T-helper 2 cell treated with Interferon-gamma antibody and Interleukin-4, amounts not matched to agents 5 μg/mL and 100 μg/mL, for 36 hours (primary cell): ENCODE results near the gene IFIH1.

Source experiments
- DNase-seq: peaks from one replicate; pipeline ENCODE4 v3.0.0; 2021; ENCODE audit warnings: low spot score
- H3K27ac Mint-ChIP-seq: one replicate; pipeline ENCODE4 v1.8.0; 2021; ENCODE audit warnings: mild to moderate bottlenecking, mixed read lengths
- H3K27me3 Mint-ChIP-seq: one replicate; pipeline ENCODE4 v1.8.0; 2021; ENCODE audit warnings: low read depth, mixed read lengths
- H3K36me3 Mint-ChIP-seq: one replicate; pipeline ENCODE4 v1.8.0; 2021; ENCODE audit warnings: low read depth, mixed read lengths
- H3K4me1 Mint-ChIP-seq: one replicate; pipeline ENCODE4 v1.8.0; 2021; ENCODE audit warnings: low read depth, mixed read lengths
- H3K4me3 Mint-ChIP-seq: one replicate; pipeline ENCODE4 v1.8.0; 2022; ENCODE audit warnings: mild to moderate bottlenecking, moderate library complexity, mixed read lengths
- H3K9me3 Mint-ChIP-seq: one replicate; pipeline ENCODE4 v1.8.0; 2021; ENCODE audit warnings: mixed read lengths

Gene IFIH1

DNA sequence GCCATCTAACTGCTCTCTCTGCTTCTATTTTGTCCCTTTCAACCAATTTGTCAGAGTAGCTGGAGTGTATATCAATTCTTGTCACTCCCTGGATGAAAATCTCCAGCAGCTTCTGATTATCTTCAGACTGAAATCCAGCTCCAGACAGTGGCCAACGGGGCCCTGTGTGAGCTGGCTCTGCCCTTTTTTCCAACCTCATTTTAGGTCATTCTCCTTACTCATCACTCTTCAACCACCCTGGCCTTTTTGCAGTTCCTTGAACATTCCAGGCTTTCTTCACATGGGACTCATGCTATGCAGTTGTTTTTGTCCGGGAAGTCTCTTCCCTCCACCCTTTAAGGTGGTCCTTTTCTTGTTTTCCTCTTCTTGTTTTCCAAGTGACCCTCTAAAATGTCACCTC lies 59.8 kb downstream of the IFIH1 start:
- Mint-ChIP-seq H3K4me1 (peaks cover 11% of the 10 kb centered on the region), H3K4me3 (no peak overlapping the region), H3K9me3 (no peaks in the 10 kb centered on the region), H3K27me3 (peaks cover 24% of the 10 kb centered on the region), H3K36me3 (no peaks in the 10 kb centered on the region), H3K27ac (no peak overlapping the region)
- DNase-seq = no peak

GRCh38 chr2:162258169-162258568 lies 60.3 kb downstream of the IFIH1 start:
- Mint-ChIP-seq H3K4me3 (no peak overlapping the region), H3K27ac (no peak overlapping the region), H3K27me3 (peaks cover 24% of the 10 kb centered on the region), H3K36me3 (no peaks in the 10 kb centered on the region), H3K4me1 (peaks cover 11% of the 10 kb centered on the region), H3K9me3 (no peaks in the 10 kb centered on the region)
- DNase-seq = no peak

- H3K9me3 Mint-ChIP-seq = no peaks in the 10 kb centered on the region
- peaks cover 24% of the 10 kb centered on the region for H3K27me3 Mint-ChIP-seq
- no peak overlapping the region for H3K4me3 Mint-ChIP-seq
- no peak overlapping the region for H3K27ac Mint-ChIP-seq
- no peak for DNase-seq
- peaks cover 11% of the 10 kb centered on the region for H3K4me1 Mint-ChIP-seq
- no peaks in the 10 kb centered on the region for H3K36me3 Mint-ChIP-seq
Measured at GRCh38 chr2:162257425-162257824, 61.1 kb downstream of the IFIH1 start.

DNA sequence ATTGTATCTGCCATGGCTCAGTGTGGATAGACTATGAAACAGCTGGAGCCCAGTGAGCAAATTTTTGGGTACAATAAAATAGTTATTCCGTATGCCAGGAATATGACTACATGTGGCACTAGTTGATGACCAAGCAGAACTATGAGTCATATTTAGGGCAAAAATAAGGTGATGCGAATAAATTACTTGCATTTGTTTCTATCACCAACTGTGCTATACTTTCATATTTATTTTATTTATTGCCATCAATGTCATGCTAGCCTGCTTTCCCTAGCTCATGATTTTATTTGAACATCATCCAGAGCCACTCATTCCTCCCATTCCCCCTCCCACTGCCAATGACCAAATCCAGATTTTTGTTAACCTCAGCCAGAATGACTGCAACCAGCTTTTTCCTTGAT lies 61.9 kb downstream of the IFIH1 start:
- DNase-seq = no peak
- H3K36me3 Mint-ChIP-seq = no peaks in the 10 kb centered on the region
- no peaks in the 10 kb centered on the region for H3K9me3 Mint-ChIP-seq
- no peak overlapping the region for H3K27ac Mint-ChIP-seq
- peaks cover 7% of the 10 kb centered on the region for H3K4me1 Mint-ChIP-seq
- peaks cover 24% of the 10 kb centered on the region for H3K27me3 Mint-ChIP-seq
- no peak overlapping the region for H3K4me3 Mint-ChIP-seq

- H3K27ac Mint-ChIP-seq = no peak overlapping the region
Measured at GRCh38 chr2:162254236-162254871, 64.1 kb downstream of the IFIH1 start.

GRCh38 chr2:162253435-162253834 lies 65.0 kb downstream of the IFIH1 start:
- Mint-ChIP-seq H3K4me3 (no peak overlapping the region), H3K27ac (no peak overlapping the region), H3K9me3 (no peaks in the 10 kb centered on the region), H3K36me3 (no peaks in the 10 kb centered on the region), H3K27me3 (peaks cover 21% of the 10 kb centered on the region), H3K4me1 (no peaks in the 10 kb centered on the region)
- DNase-seq = no peak

More at GRCh38 chr2:162254236-162254871, 64.1 kb downstream of the IFIH1 start:
- Mint-ChIP-seq H3K9me3 (no peaks in the 10 kb centered on the region), H3K4me3 (no peak overlapping the region), H3K27me3 (peaks cover 25% of the 10 kb centered on the region), H3K4me1 (no peaks in the 10 kb centered on the region), H3K36me3 (no peaks in the 10 kb centered on the region)
- DNase-seq = no peak

GRCh38 chr2:162252153-162252552 lies 66.3 kb downstream of the IFIH1 start:
- Mint-ChIP-seq H3K9me3 (no peaks in the 10 kb centered on the region), H3K27ac (no peak overlapping the region), H3K4me1 (no peaks in the 10 kb centered on the region), H3K27me3 (peaks cover 17% of the 10 kb centered on the region), H3K4me3 (no peak overlapping the region), H3K36me3 (no peaks in the 10 kb centered on the region)
- no peak for DNase-seq

- H3K9me3 Mint-ChIP-seq = no peaks in the 10 kb centered on the region
- H3K4me1 Mint-ChIP-seq = no peaks in the 10 kb centered on the region
- no peaks in the 10 kb centered on the region for H3K36me3 Mint-ChIP-seq
- peaks cover 43% of the 10 kb centered on the region for H3K27me3 Mint-ChIP-seq
- no peak overlapping the region for H3K4me3 Mint-ChIP-seq
- DNase-seq = no peak
- H3K27ac Mint-ChIP-seq = no peak overlapping the region
Measured at GRCh38 chr2:162245781-162246180, 72.7 kb downstream of the IFIH1 start.

- no peaks in the 10 kb centered on the region for H3K4me1 Mint-ChIP-seq
- DNase-seq = no peak
- H3K4me3 Mint-ChIP-seq = no peak overlapping the region
- H3K36me3 Mint-ChIP-seq = no peaks in the 10 kb centered on the region
- no peak overlapping the region for H3K27ac Mint-ChIP-seq
- H3K27me3 Mint-ChIP-seq = peaks cover 49% of the 10 kb centered on the region
- H3K9me3 Mint-ChIP-seq = no peaks in the 10 kb centered on the region
Measured at GRCh38 chr2:162245061-162245460, 73.4 kb downstream of the IFIH1 start.

DNA sequence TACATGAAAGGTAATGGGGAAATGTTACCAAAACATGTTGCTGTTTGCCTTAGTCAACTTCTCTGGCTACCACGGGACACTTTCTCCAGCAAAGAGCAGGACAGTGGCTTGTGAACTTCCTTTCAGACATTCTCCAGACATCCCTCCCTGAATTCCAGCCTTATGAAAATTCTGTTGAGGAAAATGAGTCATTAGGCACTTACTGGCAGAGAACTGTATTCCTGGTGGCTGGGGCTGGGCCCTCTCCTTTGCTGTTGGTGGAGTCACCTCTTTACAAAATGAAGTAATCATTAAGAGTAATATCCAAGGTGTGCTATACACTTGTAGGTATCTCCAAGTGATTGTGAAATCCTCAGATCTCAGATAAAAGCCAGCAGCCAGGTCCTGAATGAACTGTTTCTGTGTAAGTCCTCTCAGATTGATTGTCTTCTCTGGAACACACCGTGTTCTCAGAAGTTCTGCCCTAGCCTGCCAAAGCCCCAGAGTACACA lies 73.9 kb downstream of the IFIH1 start:
- H3K4me3 Mint-ChIP-seq = no peak overlapping the region
- no peaks in the 10 kb centered on the region for H3K36me3 Mint-ChIP-seq
- no peaks in the 10 kb centered on the region for H3K9me3 Mint-ChIP-seq
- H3K27me3 Mint-ChIP-seq = peaks cover 53% of the 10 kb centered on the region
- no peak for DNase-seq
- no peaks in the 10 kb centered on the region for H3K4me1 Mint-ChIP-seq
- H3K27ac Mint-ChIP-seq = no peak overlapping the region

DNA sequence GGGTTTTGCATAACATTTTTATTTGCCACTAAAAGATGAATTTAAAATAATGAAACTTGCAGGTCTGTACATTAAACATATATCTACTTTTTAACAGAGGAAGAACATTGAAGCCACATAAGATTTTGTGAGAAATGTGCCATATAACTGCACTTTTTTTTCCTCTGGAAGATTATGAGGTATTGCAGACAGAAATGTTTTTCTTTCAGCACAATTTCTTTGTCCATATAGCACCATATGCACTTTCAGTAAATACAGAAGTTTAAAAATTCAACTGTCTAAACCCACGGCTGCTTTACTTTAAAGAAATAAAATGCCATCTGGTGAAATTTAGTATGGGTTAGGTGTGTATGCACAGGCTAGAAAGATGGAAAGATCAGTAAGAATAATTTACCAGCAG lies 74.8 kb downstream of the IFIH1 start:
- Mint-ChIP-seq H3K4me3 (no peak overlapping the region), H3K9me3 (no peaks in the 10 kb centered on the region), H3K27me3 (peaks cover 56% of the 10 kb centered on the region), H3K36me3 (no peaks in the 10 kb centered on the region), H3K27ac (no peak overlapping the region), H3K4me1 (no peaks in the 10 kb centered on the region)
- no peak for DNase-seq

DNA sequence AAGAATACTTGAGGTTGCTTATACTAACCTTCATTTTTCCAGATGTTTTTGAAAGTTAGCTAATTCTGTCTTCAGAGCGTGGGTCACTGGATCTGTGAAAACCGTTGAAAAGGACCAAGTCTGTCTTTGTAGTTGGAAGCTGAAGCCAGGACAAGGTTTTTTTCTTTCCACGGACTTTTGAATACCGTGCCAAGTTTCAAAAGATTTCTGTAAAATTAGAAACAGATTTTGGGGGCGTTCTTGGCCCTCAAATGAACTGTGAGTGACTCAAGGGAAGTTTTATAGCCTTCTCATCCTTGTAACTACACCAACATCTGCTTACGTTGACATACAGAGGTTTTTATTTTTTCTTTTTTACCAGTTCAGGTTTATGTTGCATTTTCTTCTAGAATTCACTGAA lies 75.2 kb downstream of the IFIH1 start, which contains the start of gene FAP:
Gene FAP, minus strand, starts transcription at position 152 of the 400 bp plus-strand sequence. Its CDS starts 118 bp downstream, at position 34.
- DNase-seq = no peak
- no peaks in the 10 kb centered on the region for H3K9me3 Mint-ChIP-seq
- no peaks in the 10 kb centered on the region for H3K4me1 Mint-ChIP-seq
- H3K27ac Mint-ChIP-seq = no peak within 1 kb of the TSS
- H3K36me3 Mint-ChIP-seq = no peaks in the 10 kb centered on the region
- peaks cover 56% of the 10 kb centered on the region for H3K27me3 Mint-ChIP-seq
- no peak within 1 kb of the TSS for H3K4me3 Mint-ChIP-seq

DNA sequence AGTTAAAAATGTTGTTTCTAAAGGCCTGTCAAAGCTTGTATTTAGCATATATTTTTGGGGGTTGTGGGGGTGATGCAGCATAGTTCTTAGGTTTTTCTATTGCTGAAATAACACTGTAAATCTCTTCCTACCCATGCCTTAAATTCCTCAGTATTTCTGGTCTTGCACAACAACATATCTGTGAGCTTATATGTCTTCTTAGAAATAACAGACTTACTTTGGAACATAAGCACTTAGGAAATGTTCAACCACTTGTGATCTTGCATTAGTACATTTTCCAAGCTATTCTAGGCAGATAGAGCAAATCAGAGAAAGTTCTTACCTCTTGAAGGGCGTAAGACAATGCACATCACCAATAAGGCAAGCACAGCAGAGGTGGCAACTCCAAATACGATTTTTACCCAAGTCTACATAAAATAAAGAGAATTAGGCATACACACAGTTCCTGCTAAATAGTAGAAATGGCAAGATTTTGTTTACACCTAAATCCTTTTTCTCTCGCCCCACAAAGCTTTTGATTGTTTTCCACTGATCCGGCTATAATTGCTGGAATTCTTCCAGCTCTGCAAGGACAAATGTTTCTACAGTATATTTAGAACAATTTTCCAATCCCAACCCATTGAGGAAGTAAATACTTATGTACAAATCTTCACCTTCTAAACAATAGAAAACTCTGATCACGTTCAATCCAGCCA lies 75.8 kb downstream of the IFIH1 start:
- no peaks in the 10 kb centered on the region for H3K36me3 Mint-ChIP-seq
- no peaks in the 10 kb centered on the region for H3K4me1 Mint-ChIP-seq
- no peak for DNase-seq
- no peak overlapping the region for H3K27ac Mint-ChIP-seq
- H3K9me3 Mint-ChIP-seq = no peaks in the 10 kb centered on the region
- H3K27me3 Mint-ChIP-seq = peaks cover 56% of the 10 kb centered on the region
- no peak overlapping the region for H3K4me3 Mint-ChIP-seq

DNA sequence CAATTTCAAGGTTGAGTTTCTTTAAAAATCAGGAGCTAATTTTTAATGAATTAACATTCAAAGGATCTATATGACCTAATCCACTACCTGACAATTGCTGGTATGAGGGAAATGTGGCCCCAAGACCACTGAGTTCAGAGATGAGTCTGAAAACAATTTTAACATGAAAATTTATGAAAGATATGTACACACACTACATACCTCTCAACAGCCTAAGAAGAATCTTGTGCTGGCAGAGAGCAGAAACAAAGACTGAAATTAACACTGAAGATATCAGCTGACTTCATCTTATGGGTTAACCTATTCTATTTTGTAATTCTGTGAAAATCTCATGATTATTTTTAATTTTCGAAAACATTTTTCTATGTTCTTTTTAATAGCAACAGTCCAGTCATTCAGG lies 76.9 kb downstream of the IFIH1 start:
- no peak for DNase-seq
- no peaks in the 10 kb centered on the region for H3K9me3 Mint-ChIP-seq
- H3K36me3 Mint-ChIP-seq = no peaks in the 10 kb centered on the region
- H3K4me1 Mint-ChIP-seq = no peaks in the 10 kb centered on the region
- no peak overlapping the region for H3K27ac Mint-ChIP-seq
- peaks cover 48% of the 10 kb centered on the region for H3K27me3 Mint-ChIP-seq
- H3K4me3 Mint-ChIP-seq = no peak overlapping the region
